GM12873 (cell line): ENCODE data around the gene PPP1R12B.

Source experiments
- CTCF ChIP-seq: IDR thresholded peaks from 2 replicates; pipeline ENCODE4 v1.5.1; 2012; ENCODE audit warnings: low read depth, mild to moderate bottlenecking, moderate library complexity, low read length, control low read depth; ENCODE audit not compliant: insufficient read depth; ENCODE audit errors: missing control alignments

PPP1R12B gene

GRCh38 chr1:202348509-202349205 lies at the start of gene PPP1R12B:
Gene PPP1R12B (plus strand): TSS chr1:202348699. CDS start chr1:202348852, 153 bp downstream.
- TF ChIP-seq CTCF = no peak

- TF ChIP-seq CTCF = no peak
These were observed 46.3 kb upstream of the PPP1R12B start for GRCh38 chr1:202302166-202302565.

- TF ChIP-seq CTCF = no peak
These were observed 44.1 kb upstream of the PPP1R12B start for GRCh38 chr1:202304375-202304774.

GRCh38 chr1:202305168-202305567 lies 43.3 kb upstream of the PPP1R12B start:
- TF ChIP-seq CTCF = no peak

GRCh38 chr1:202306535-202307345 lies 41.8 kb upstream of the PPP1R12B start:
- TF ChIP-seq CTCF = no peak

GRCh38 chr1:202310071-202310725 lies 38.3 kb upstream of the PPP1R12B start:
- no peak for TF ChIP-seq CTCF

- TF ChIP-seq CTCF = no peak
These were observed 37.8 kb upstream of the PPP1R12B start for GRCh38 chr1:202310746-202311145.
